ENCODE measurements around the gene FAM209B.
"Not testable (repeated sequence)": the region's sequence is repeated elsewhere in the genome, so short reads cannot be mapped to it uniquely, and the experiment has no call there.

Gene FAM209B

GRCh38 chr20:56532946-56533345, at the start of gene FAM209B:
TSS of gene FAM209B (plus strand) at chr20:56533246. CDS start at chr20:56533342, 96 bp downstream.
- DNase-seq (ENCODE audit: low read depth); H3K4me3 ChIP-seq (ENCODE audit: low read length): not testable (repeated sequence)

GRCh38 chr20:56483970-56484369, 49.1 kb upstream of the FAM209B start:
- no peak for TF ChIP-seq CTCF (conservative IDR thresholded peaks at IDR 0.05; ENCODE audit: low read length)
- DNase-seq (ENCODE audit: low read depth) = no peak

GRCh38 chr20:56487216-56487615, 45.8 kb upstream of the FAM209B start:
- no peak for DNase-seq (ENCODE audit: low read depth)
- no peak overlapping the region for H3K4me3 ChIP-seq (ENCODE audit: low read length)
- no peak for TF ChIP-seq CTCF (conservative IDR thresholded peaks at IDR 0.05; ENCODE audit: low read length)

More at GRCh38 chr20:56483970-56484369, 49.1 kb upstream of the FAM209B start:
- no peak overlapping the region for H3K4me3 ChIP-seq (ENCODE audit: low read length)

- no peak for DNase-seq (ENCODE audit: low read depth)
- H3K4me3 ChIP-seq (ENCODE audit: low read length) = no peak overlapping the region
- TF ChIP-seq CTCF (conservative IDR thresholded peaks at IDR 0.05; ENCODE audit: low read length) = no peak
Measured at GRCh38 chr20:56488566-56488965, 44.5 kb upstream of the FAM209B start.

GRCh38 chr20:56501116-56501515, 31.9 kb upstream of the FAM209B start:
- no peak for TF ChIP-seq CTCF (conservative IDR thresholded peaks at IDR 0.05; ENCODE audit: low read length)
- DNase-seq (ENCODE audit: low read depth) = no peak
- no peak overlapping the region for H3K4me3 ChIP-seq (ENCODE audit: low read length)

GRCh38 chr20:56503916-56504315, 29.1 kb upstream of the FAM209B start:
- DNase-seq (ENCODE audit: low read depth) = no peak
- no peak overlapping the region for H3K4me3 ChIP-seq (ENCODE audit: low read length)

GRCh38 chr20:56504373-56505005, 28.6 kb upstream of the FAM209B start:
- peak; percentile 50 for TF ChIP-seq CTCF (conservative IDR thresholded peaks at IDR 0.05; ENCODE audit: low read length)
- no peak for DNase-seq (ENCODE audit: low read depth)
- no peak overlapping the region for H3K4me3 ChIP-seq (ENCODE audit: low read length)

More at GRCh38 chr20:56503916-56504315, 29.1 kb upstream of the FAM209B start:
- TF ChIP-seq CTCF (conservative IDR thresholded peaks at IDR 0.05; ENCODE audit: low read length) = no peak
